Hematopoietic multipotent progenitor cell treated with erythropoietin and hydrocortisone succinate and interleukin-3 and kit ligand, for 17 days (in vitro differentiated cells): ENCODE results near the gene TAS2R43.
"Not testable (repeated sequence)": the region's sequence is repeated elsewhere in the genome, so short reads cannot be mapped to it uniquely, and the experiment has no call there.

Experiments used
- DNase-seq: peaks from one replicate; pipeline ENCODE4 v3.0.0-alpha.2; 2015; ENCODE audit warnings: low spot score

The TAS2R43 gene

GRCh38 chr12:11092128-11092527 is at the start of gene TAS2R43:
TSS of gene TAS2R43 (minus strand) at chr12:11092313. CDS start at chr12:11092229, 84 bp downstream.
- DNase-seq, result no peak

GRCh38 chr12:11136075-11136474 is 44.0 kb upstream of the TAS2R43 start:
- DNase-seq, result no peak

- no peak for DNase-seq
These were observed 42.2 kb upstream of the TAS2R43 start, which contains the start of gene TAS2R30 for GRCh38 chr12:11134305-11134704. TSS of gene TAS2R30 (minus strand) at chr12:11134644. CDS start at chr12:11134244, 400 bp downstream.

GRCh38 chr12:11133816-11134215 is 41.7 kb upstream of the TAS2R43 start:
- no peak for DNase-seq

- DNase-seq, result no peak
These were observed 41.0 kb upstream of the TAS2R43 start for GRCh38 chr12:11133162-11133561.

- DNase-seq, result no peak
These were observed 38.9 kb upstream of the TAS2R43 start for GRCh38 chr12:11130999-11131398.

GRCh38 chr12:11130382-11130781 is 38.3 kb upstream of the TAS2R43 start:
- DNase-seq, result no peak

- DNase-seq, result not testable (repeated sequence)
These were observed 22.0 kb upstream of the TAS2R43 start for GRCh38 chr12:11114130-11114529.

- DNase-seq, result not testable (repeated sequence)
These were observed 19.1 kb upstream of the TAS2R43 start for GRCh38 chr12:11111213-11111612.

GRCh38 chr12:11108862-11109261 is 16.7 kb upstream of the TAS2R43 start:
- DNase-seq, result no peak

GRCh38 chr12:11107719-11108118 is 15.6 kb upstream of the TAS2R43 start:
- DNase-seq, result no peak

GRCh38 chr12:11106288-11106687 is 14.2 kb upstream of the TAS2R43 start:
- DNase-seq, result no peak

- no peak for DNase-seq
These were observed 13.4 kb upstream of the TAS2R43 start for GRCh38 chr12:11105546-11105945.

GRCh38 chr12:11094910-11095309 is 2.8 kb upstream of the TAS2R43 start:
- DNase-seq, result not testable (repeated sequence)

GRCh38 chr12:11089246-11089645 is 2.9 kb downstream of the TAS2R43 start:
- DNase-seq, result no peak

GRCh38 chr12:11085419-11085818 is 6.7 kb downstream of the TAS2R43 start:
- DNase-seq, result no peak

GRCh38 chr12:11081987-11082386 is 10.1 kb downstream of the TAS2R43 start:
- DNase-seq, result no peak

- no peak for DNase-seq
These were observed 13.9 kb downstream of the TAS2R43 start for GRCh38 chr12:11078246-11078645.

- no peak for DNase-seq
These were observed 16.5 kb downstream of the TAS2R43 start for GRCh38 chr12:11075642-11076041.

GRCh38 chr12:11071414-11071813 is 20.7 kb downstream of the TAS2R43 start:
- no peak for DNase-seq

GRCh38 chr12:11070999-11071398 is 21.1 kb downstream of the TAS2R43 start:
- DNase-seq, result no peak

- no peak for DNase-seq
These were observed 22.2 kb downstream of the TAS2R43 start for GRCh38 chr12:11069854-11070365.

GRCh38 chr12:11067514-11067913 is 24.6 kb downstream of the TAS2R43 start:
- DNase-seq, result no peak

GRCh38 chr12:11062194-11062593 is 29.9 kb downstream of the TAS2R43 start, which contains the start of gene TAS2R46:
TSS of gene TAS2R46 (minus strand) at chr12:11062294. CDS start at chr12:11062294, 0 bp downstream.
- DNase-seq, result not testable (repeated sequence)
